ENCODE data around the gene CRLF1. TPM values are rescaled to one million over a fixed set of nuclear protein-coding genes. Genes with fewer than 3 reads are reported as not detected.
"Not testable (repeated sequence)": the region's sequence is repeated elsewhere in the genome, so short reads cannot be mapped to it uniquely, and the experiment has no call there.

CRLF1 gene
- polyA plus RNA-seq, 3 donors = 0.19 TPM; not detected in 2

GRCh38 chr19:18593367-18594095 lies 13.1 kb downstream of the CRLF1 start:
- peaks cover 30% of the 10 kb centered on the region for H4K20me1 ChIP-seq (ENCODE audit: insufficient read depth, low read length)
- H3K79me2 ChIP-seq (ENCODE audit: insufficient read depth, low read length) = peaks cover 8% of the 10 kb centered on the region
- intact Hi-C loops (cut with micrococcal nuclease) = no loop called here
- H3K27ac ChIP-seq (ENCODE audit: low read depth in 1 of 2, low read length in 2 of 2) = no peak overlapping the region
- TF ChIP-seq CTCF (IDR thresholded peaks at IDR 0.05) = no peak
- peaks cover 7 to 34% of the 10 kb centered on the region in 2 donors for H3K27me3 ChIP-seq (ENCODE audit: control insufficient read depth in 2 of 2, insufficient read depth in 2 of 2, low read length in 2 of 2)
- DNase-seq = no peak
- H3K4me1 Mint-ChIP-seq = peaks cover 34% of the 10 kb centered on the region
- H2AFZ ChIP-seq (ENCODE audit: insufficient read depth, low read depth, low read length, poor library complexity, severe bottlenecking) = no peak overlapping the region
- WGBS (ENCODE audit: insufficient coverage) = 76% methylated on average over 15 of the region's 25 CpGs
- peaks cover 27 to 48% of the 10 kb centered on the region in 2 donors for H3K4me1 ChIP-seq (ENCODE audit: control insufficient read depth in 1 of 2, insufficient read depth in 2 of 2, low read length in 2 of 2)
- H3K9me3 Mint-ChIP-seq = peaks cover 0 to 9% (median 1%) of the 10 kb centered on the region in 7 donors
- peaks cover 7 to 8% of the 10 kb centered on the region in 2 donors for H3K36me3 ChIP-seq (replicated peaks in 1 of 2; ENCODE audit: control insufficient read depth in 1 of 2, insufficient read depth in 2 of 2, low read length in 2 of 2)
- H3K36me3 Mint-ChIP-seq = peaks cover 15 to 21% of the 10 kb centered on the region in 2 donors
- H3K4me2 ChIP-seq (replicated peaks; ENCODE audit: extremely low read depth, low read length, poor library complexity, severe bottlenecking) = peak overlapping the region; percentile 82
- H3K27ac Mint-ChIP-seq = no peak overlapping the region
- no peak overlapping the region for H3K9ac ChIP-seq (ENCODE audit: insufficient read depth, low read length, poor library complexity, severe bottlenecking)
- peaks cover 25 to 46% (median 40%) of the 10 kb centered on the region in 3 donors for H3K27me3 Mint-ChIP-seq (ENCODE audit: low read depth in 3 of 3)
- peak overlapping the region in 1 of 2 donors; percentile 35 for H3K4me3 Mint-ChIP-seq
- no peaks in the 10 kb centered on the region for H3K9me3 ChIP-seq (replicated peaks in 1 of 2; ENCODE audit: control insufficient read depth in 1 of 2, insufficient read depth in 1 of 2, low read length in 2 of 2)
- no peak overlapping the region for H3K4me3 ChIP-seq (replicated peaks in 1 of 3; ENCODE audit: low read depth in 2 of 3, low read length in 3 of 3)

- H3K9me3 ChIP-seq (replicated peaks in 1 of 2; ENCODE audit: control insufficient read depth in 1 of 2, insufficient read depth in 1 of 2, low read length in 2 of 2); H3K79me2 ChIP-seq (ENCODE audit: insufficient read depth, low read length); H3K27ac Mint-ChIP-seq; H3K9me3 Mint-ChIP-seq; H3K36me3 ChIP-seq (replicated peaks in 1 of 2; ENCODE audit: control insufficient read depth in 1 of 2, insufficient read depth in 2 of 2, low read length in 2 of 2); DNase-seq; H3K9ac ChIP-seq (ENCODE audit: insufficient read depth, low read length, poor library complexity, severe bottlenecking); H2AFZ ChIP-seq (ENCODE audit: insufficient read depth, low read depth, low read length, poor library complexity, severe bottlenecking); H3K27ac ChIP-seq (ENCODE audit: low read depth in 1 of 2, low read length in 2 of 2); H3K4me2 ChIP-seq (replicated peaks; ENCODE audit: extremely low read depth, low read length, poor library complexity, severe bottlenecking); H3K4me3 ChIP-seq (replicated peaks in 1 of 3; ENCODE audit: low read depth in 2 of 3, low read length in 3 of 3); H3K4me3 Mint-ChIP-seq; intact Hi-C loops (cut with micrococcal nuclease): not testable (repeated sequence)
- Mint-ChIP-seq H3K36me3 (peaks cover 15 to 21% of the 10 kb centered on the region in 2 donors), H3K4me1 (peaks cover 42% of the 10 kb centered on the region), H3K27me3 (ENCODE audit: low read depth in 3 of 3) (peaks cover 24 to 38% (median 35%) of the 10 kb centered on the region in 3 donors)
- peaks cover 7 to 26% of the 10 kb centered on the region in 2 donors for H3K27me3 ChIP-seq (ENCODE audit: control insufficient read depth in 2 of 2, insufficient read depth in 2 of 2, low read length in 2 of 2)
- peaks cover 30% of the 10 kb centered on the region for H4K20me1 ChIP-seq (ENCODE audit: insufficient read depth, low read length)
- peaks cover 35 to 55% of the 10 kb centered on the region in 2 donors for H3K4me1 ChIP-seq (ENCODE audit: control insufficient read depth in 1 of 2, insufficient read depth in 2 of 2, low read length in 2 of 2)
- WGBS (ENCODE audit: insufficient coverage) = no CpG with 5 or more reads among the region's 5 CpGs
Observed at GRCh38 chr19:18592732-18593131, 13.9 kb downstream of the CRLF1 start.

Measured in CD14-positive monocyte (primary cell).